Type B pancreatic cell (in vitro differentiated cells): Measurements from ENCODE around the gene SH3GL2. TPM values are rescaled to one million over a fixed set of nuclear protein-coding genes. Genes with fewer than 3 reads are reported as not detected.

Experiments used
- DNase-seq: peaks from one replicate; pipeline ENCODE4 v3.0.0; 2021; ENCODE audit warnings: mixed read lengths; ENCODE audit not compliant: unreplicated experiment; ENCODE audit errors: extremely low spot score
- H3K27ac Mint-ChIP-seq: 2 replicates; pipeline ENCODE4 v1.8.0; 2021; ENCODE audit warnings: mild to moderate bottlenecking, mixed read lengths
- H3K27me3 Mint-ChIP-seq: 2 replicates; pipeline ENCODE4 v1.8.0; 2021; ENCODE audit warnings: mixed read lengths
- H3K36me3 Mint-ChIP-seq: 2 replicates; pipeline ENCODE4 v1.8.0; 2021; ENCODE audit warnings: mixed read lengths
- H3K4me1 Mint-ChIP-seq: one replicate; pipeline ENCODE4 v1.8.0; 2021; ENCODE audit warnings: mixed read lengths; ENCODE audit not compliant: unreplicated experiment
- H3K4me3 Mint-ChIP-seq: 2 replicates; pipeline ENCODE4 v1.8.0; 2021; ENCODE audit warnings: mild to moderate bottlenecking, mixed read lengths
- H3K9me3 Mint-ChIP-seq: 2 replicates; pipeline ENCODE4 v1.8.0; 2021; ENCODE audit warnings: mixed read lengths
- CTCF ChIP-seq: fragments of 200-600 bp; sonication (generic); conservative IDR thresholded peaks from 2 replicates; pipeline ENCODE4 v1.5.0; 2021; ENCODE audit warnings: antibody characterized with exemption, mild to moderate bottlenecking
- total RNA-seq: library from RNA; stranded (reverse); gene quantifications from 2 replicates; pipeline ENCODE4 v1.2.1, GENCODE V29; 2021; ENCODE audit warnings: low replicate concordance

SH3GL2 gene
- total RNA-seq, 1 donor from 2014 or later = 7.6 TPM

GRCh38 chr9:17777465-17777864, 198.6 kb downstream of the SH3GL2 start:
- TF ChIP-seq CTCF = no peak
- H3K36me3 Mint-ChIP-seq = no peaks in the 10 kb centered on the region
- DNase-seq = no peak
- no peak overlapping the region for H3K4me3 Mint-ChIP-seq
- H3K9me3 Mint-ChIP-seq = no peaks in the 10 kb centered on the region
- no peaks in the 10 kb centered on the region for H3K4me1 Mint-ChIP-seq
- H3K27ac Mint-ChIP-seq = no peak overlapping the region
- H3K27me3 Mint-ChIP-seq = peaks cover 6% of the 10 kb centered on the region

- no peak for DNase-seq
- TF ChIP-seq CTCF = no peak
- Mint-ChIP-seq H3K4me3 (no peak overlapping the region), H3K4me1 (peaks cover 5% of the 10 kb centered on the region), H3K27me3 (peaks cover 3% of the 10 kb centered on the region), H3K9me3 (no peaks in the 10 kb centered on the region), H3K27ac (no peak overlapping the region), H3K36me3 (no peaks in the 10 kb centered on the region)
Measured at GRCh38 chr9:17782430-17783149, 203.7 kb downstream of the SH3GL2 start.

- TF ChIP-seq CTCF = no peak
- Mint-ChIP-seq H3K27ac (no peak overlapping the region), H3K4me1 (peaks cover 5% of the 10 kb centered on the region), H3K4me3 (no peak overlapping the region), H3K9me3 (no peaks in the 10 kb centered on the region), H3K36me3 (no peaks in the 10 kb centered on the region), H3K27me3 (peaks cover 3% of the 10 kb centered on the region)
- no peak for DNase-seq
Measured at GRCh38 chr9:17783227-17783626, 204.4 kb downstream of the SH3GL2 start.

GRCh38 chr9:17789316-17789715, 210.4 kb downstream of the SH3GL2 start:
- no peak overlapping the region for H3K27ac Mint-ChIP-seq
- no peak overlapping the region for H3K4me3 Mint-ChIP-seq
- no peaks in the 10 kb centered on the region for H3K9me3 Mint-ChIP-seq
- DNase-seq = no peak
- peaks cover 3% of the 10 kb centered on the region for H3K27me3 Mint-ChIP-seq
- no peaks in the 10 kb centered on the region for H3K36me3 Mint-ChIP-seq
- no peak for TF ChIP-seq CTCF
- H3K4me1 Mint-ChIP-seq = peaks cover 2% of the 10 kb centered on the region

GRCh38 chr9:17793713-17794622, 215.1 kb downstream of the SH3GL2 start:
- H3K27me3 Mint-ChIP-seq = no peaks in the 10 kb centered on the region
- DNase-seq = no peak
- H3K4me3 Mint-ChIP-seq = no peak overlapping the region
- no peak overlapping the region for H3K27ac Mint-ChIP-seq
- no peaks in the 10 kb centered on the region for H3K4me1 Mint-ChIP-seq
- peak; percentile 60 for TF ChIP-seq CTCF
- no peaks in the 10 kb centered on the region for H3K36me3 Mint-ChIP-seq
- no peaks in the 10 kb centered on the region for H3K9me3 Mint-ChIP-seq
